H9 (cell line): ENCODE measurements around the gene AGL. TPM values are rescaled to one million over a fixed set of nuclear protein-coding genes. Genes with fewer than 3 reads are reported as not detected.

Source experiments
- DNase-seq: peaks from one replicate; pipeline ENCODE4 v3.0.0-alpha.2; 2017
- H2AFZ ChIP-seq: one replicate; pipeline ENCODE4 v1.6.1; 2013; ENCODE audit warnings: mild to moderate bottlenecking, low read length, control low read depth, moderate library complexity
- H2AK5ac ChIP-seq: 2 replicates; pipeline ENCODE4 v1.6.1; 2013; ENCODE audit warnings: low read length, control low read depth, mixed read lengths; ENCODE audit not compliant: insufficient read length
- H2BK120ac ChIP-seq: one replicate; pipeline ENCODE4 v1.6.1; 2013; ENCODE audit warnings: low read depth, mild to moderate bottlenecking, low read length, control low read depth, inconsistent platforms; ENCODE audit not compliant: poor library complexity, severe bottlenecking
- H2BK12ac ChIP-seq: 2 replicates; pipeline ENCODE4 v1.6.1; 2013; ENCODE audit warnings: low read length, control low read depth, mixed read lengths, low read depth; ENCODE audit not compliant: insufficient read length
- H2BK15ac ChIP-seq: 2 replicates; pipeline ENCODE4 v1.6.1; 2013; ENCODE audit warnings: low read depth, low read length, control low read depth
- H2BK20ac ChIP-seq: one replicate; pipeline ENCODE4 v1.6.1; 2013; ENCODE audit warnings: low read depth, mild to moderate bottlenecking, low read length, control low read depth, inconsistent platforms; ENCODE audit not compliant: poor library complexity, severe bottlenecking
- H2BK5ac ChIP-seq: 2 replicates; pipeline ENCODE4 v1.6.1; 2013; ENCODE audit warnings: low read length, control low read depth, mixed read lengths; ENCODE audit not compliant: insufficient read length
- H3K14ac ChIP-seq: 2 replicates; pipeline ENCODE4 v1.6.1; 2013; ENCODE audit warnings: low read length, control low read depth; ENCODE audit not compliant: insufficient read depth
- H3K18ac ChIP-seq: 2 replicates; pipeline ENCODE4 v1.6.1; 2013; ENCODE audit warnings: low read depth, mild to moderate bottlenecking, mixed read lengths, low read length, control low read depth; ENCODE audit not compliant: insufficient read length
- H3K23ac ChIP-seq: 2 replicates; pipeline ENCODE4 v1.6.1; 2013; ENCODE audit warnings: low read length, control low read depth, mixed read lengths, low read depth; ENCODE audit not compliant: insufficient read length
- H3K23me2 ChIP-seq: 2 replicates; pipeline ENCODE4 v1.6.1; 2013; ENCODE audit warnings: low read depth, mild to moderate bottlenecking, mixed read lengths, low read length, control low read depth; ENCODE audit not compliant: insufficient read length, poor library complexity, severe bottlenecking
- H3K27ac ChIP-seq: 2 replicates; pipeline ENCODE4 v1.5.1; 2013; ENCODE audit warnings: low read length, control low read depth, mixed read lengths, low read depth; ENCODE audit not compliant: insufficient read length
- H3K27me3 ChIP-seq: 2 replicates; pipeline ENCODE4 v1.6.1; 2013; ENCODE audit warnings: low read length, control low read depth, inconsistent platforms; ENCODE audit not compliant: insufficient read depth
- H3K4ac ChIP-seq: 2 replicates; pipeline ENCODE4 v1.6.1; 2013; ENCODE audit warnings: low read depth, mild to moderate bottlenecking, control low read depth, inconsistent platforms, low read length, moderate library complexity
- H3K4me1 ChIP-seq: 2 replicates; pipeline ENCODE4 v1.6.1; 2013; ENCODE audit warnings: low read length, control low read depth, inconsistent platforms; ENCODE audit not compliant: insufficient read depth
- H3K4me2 ChIP-seq: 2 replicates; pipeline ENCODE4 v1.6.1; 2013; ENCODE audit warnings: low read length, control low read depth, mixed read lengths; ENCODE audit not compliant: insufficient read length, insufficient read depth
- H3K56ac ChIP-seq: 2 replicates; pipeline ENCODE4 v1.6.1; 2013; ENCODE audit warnings: low read depth, mild to moderate bottlenecking, mixed read lengths, low read length, control low read depth; ENCODE audit not compliant: insufficient read length
- H3K79me1 ChIP-seq: 2 replicates; pipeline ENCODE4 v1.6.1; 2013; ENCODE audit warnings: low read depth, mild to moderate bottlenecking, moderate library complexity, low read length, control low read depth, inconsistent platforms; ENCODE audit not compliant: insufficient read depth, poor library complexity, severe bottlenecking
- H3K79me2 ChIP-seq: 2 replicates; pipeline ENCODE4 v1.6.1; 2013; ENCODE audit warnings: low read length, control low read depth, inconsistent platforms; ENCODE audit not compliant: insufficient read depth
- H3K9ac ChIP-seq: 2 replicates; pipeline ENCODE4 v1.6.1; 2013; ENCODE audit warnings: low read length, control low read depth, mixed read lengths; ENCODE audit not compliant: insufficient read length; ENCODE audit errors: extremely low read depth
- H3K9me3 ChIP-seq: one replicate; pipeline ENCODE4 v1.6.1; 2013; ENCODE audit warnings: low read depth, low read length, inconsistent platforms; ENCODE audit not compliant: control insufficient read depth
- H3T11ph ChIP-seq: one replicate; pipeline ENCODE4 v1.6.1; 2013; ENCODE audit warnings: mild to moderate bottlenecking, low read length, control low read depth, inconsistent platforms
- H4K20me1 ChIP-seq: one replicate; pipeline ENCODE4 v1.6.1; 2013; ENCODE audit not compliant: control insufficient read depth, insufficient read length, insufficient read depth
- H4K5ac ChIP-seq: 2 replicates; pipeline ENCODE4 v1.6.1; 2013; ENCODE audit warnings: low read depth, mild to moderate bottlenecking, mixed read lengths, low read length, control low read depth; ENCODE audit not compliant: insufficient read length
- H4K8ac ChIP-seq: replicated peaks from 2 replicates; pipeline ENCODE4 v1.6.1; 2013; ENCODE audit warnings: low read length, control low read depth, mixed read lengths, low read depth; ENCODE audit not compliant: insufficient read length
- H4K91ac ChIP-seq: 2 replicates; pipeline ENCODE4 v1.6.1; 2013; ENCODE audit warnings: low read depth, mild to moderate bottlenecking, moderate library complexity, mixed read lengths, low read length, control low read depth; ENCODE audit not compliant: insufficient read length
- H3K27ac Mint-ChIP-seq, 3 experiments: 2 replicates in 2 of 3; 3 replicates in 1 of 3; pipeline ENCODE4 v1.8.0; 2020 to 2021; ENCODE audit warnings: mixed read lengths in 3 of 3, mild to moderate bottlenecking in 1 of 3, moderate library complexity in 1 of 3
- H3K27me3 Mint-ChIP-seq: 2 replicates; pipeline ENCODE4 v1.8.0; 2021; ENCODE audit warnings: low read depth, mild to moderate bottlenecking, moderate library complexity, mixed read lengths
- H3K36me3 Mint-ChIP-seq, 3 experiments: 2 replicates in 2 of 3; 3 replicates in 1 of 3; pipeline ENCODE4 v1.8.0; 2020 to 2021; ENCODE audit warnings: low read depth in 3 of 3, mixed read lengths in 3 of 3; ENCODE audit not compliant: insufficient read depth in 1 of 3
- H3K4me1 Mint-ChIP-seq, 2 experiments: 2 replicates each; pipeline ENCODE4 v1.8.0; 2020; ENCODE audit warnings: mixed read lengths in 2 of 2
- H3K4me3 Mint-ChIP-seq, 2 experiments: 2 replicates in 1 of 2; 3 replicates in 1 of 2; pipeline ENCODE4 v1.8.0; 2020 to 2021; ENCODE audit warnings: mild to moderate bottlenecking in 2 of 2, mixed read lengths in 2 of 2, moderate library complexity in 1 of 2
- H3K9me3 Mint-ChIP-seq, 2 experiments: 2 replicates in 1 of 2; 3 replicates in 1 of 2; pipeline ENCODE4 v1.8.0; 2020; ENCODE audit warnings: mild to moderate bottlenecking in 2 of 2, mixed read lengths in 2 of 2, moderate library complexity in 1 of 2
- CTCF ChIP-seq: fragments of 200-600 bp; sonication (generic); conservative IDR thresholded peaks from 3 replicates; pipeline ENCODE4 v1.8.0; 2021; ENCODE audit warnings: antibody characterized with exemption, mild to moderate bottlenecking
- WGBS: extraction: QIAGEN DNeasy Blood & Tissue Kit; methylation state at CpG from one replicate; pipeline ENCODE4 v1.1.7; 2013; ENCODE audit warnings: missing lambda C conversion rate, low lambda C conversion rate, mixed read lengths; ENCODE audit not compliant: insufficient read length; ENCODE audit errors: extremely low coverage; 5-methylcytosine and 5-hydroxymethylcytosine counted together
- total RNA-seq: library from RNA; stranded (reverse); gene quantifications from 2 replicates; pipeline ENCODE4 v1.2.1, GENCODE V29; 2021

The AGL gene
- total RNA-seq, 1 experiment from 2014 or later = 24.0 TPM

- H3T11ph ChIP-seq = no peak overlapping the region
- no peak overlapping the region for H2AFZ ChIP-seq
- H3K9me3 ChIP-seq = no peaks in the 10 kb centered on the region
- Mint-ChIP-seq H3K36me3 (no peaks in the 10 kb centered on the region), H3K27ac (no peak overlapping the region), H3K9me3 (0 out of 5 replicates have a peak, but pooled peaks cover 0 to 2% of the 10 kb centered on the region in 2 experiments), H3K4me3 (no peak overlapping the region), H3K27me3 (no peaks in the 10 kb centered on the region), H3K4me1 (peaks cover 8 to 9% of the 10 kb centered on the region in 2 experiments)
- no peak overlapping the region for H3K56ac ChIP-seq
- no peak overlapping the region for H2BK20ac ChIP-seq
- no peaks in the 10 kb centered on the region for H3K27me3 ChIP-seq
- H2BK120ac ChIP-seq = no peak overlapping the region
- H3K27ac ChIP-seq = no peak overlapping the region
- H3K79me1 ChIP-seq = no peaks in the 10 kb centered on the region
- no peaks in the 10 kb centered on the region for H4K20me1 ChIP-seq
- no peak for TF ChIP-seq CTCF
- H3K4me2 ChIP-seq = no peak overlapping the region
- H3K18ac ChIP-seq = no peak overlapping the region
- H3K23ac ChIP-seq = no peak overlapping the region
- no peak overlapping the region for H4K91ac ChIP-seq
- H3K14ac ChIP-seq = no peak overlapping the region
- H3K4ac ChIP-seq = no peak overlapping the region
- no peaks in the 10 kb centered on the region for H3K4me1 ChIP-seq
- no peak for DNase-seq
- H3K9ac ChIP-seq = no peak overlapping the region
- H2BK15ac ChIP-seq = no peak overlapping the region
- H2BK12ac ChIP-seq = no peak overlapping the region
- no peaks in the 10 kb centered on the region for H3K79me2 ChIP-seq
- WGBS = no CpG with 5 or more reads among the region's 3 CpGs
- no peak overlapping the region for H4K5ac ChIP-seq
- no peaks in the 10 kb centered on the region for H3K23me2 ChIP-seq
- H2BK5ac ChIP-seq = no peak overlapping the region
- no peak overlapping the region for H4K8ac ChIP-seq
- H2AK5ac ChIP-seq = no peak overlapping the region
Measured at GRCh38 chr1:99818063-99818699, 32.0 kb upstream of the AGL start.
